GM12874 (cell line): ENCODE results near the gene DNMBP.
A peak's percentile ranks its signal among the peaks of the same experiment; 100 is the strongest.

Source experiments
- TF ChIP-seq, protein P1 (sequence below): IDR thresholded peaks from 2 replicates; pipeline ENCODE4 v1.5.1; 2011; ENCODE audit warnings: low read depth, mild to moderate bottlenecking, control low read depth, low read length, moderate library complexity; ENCODE audit not compliant: insufficient read depth

Gene DNMBP

DNA sequence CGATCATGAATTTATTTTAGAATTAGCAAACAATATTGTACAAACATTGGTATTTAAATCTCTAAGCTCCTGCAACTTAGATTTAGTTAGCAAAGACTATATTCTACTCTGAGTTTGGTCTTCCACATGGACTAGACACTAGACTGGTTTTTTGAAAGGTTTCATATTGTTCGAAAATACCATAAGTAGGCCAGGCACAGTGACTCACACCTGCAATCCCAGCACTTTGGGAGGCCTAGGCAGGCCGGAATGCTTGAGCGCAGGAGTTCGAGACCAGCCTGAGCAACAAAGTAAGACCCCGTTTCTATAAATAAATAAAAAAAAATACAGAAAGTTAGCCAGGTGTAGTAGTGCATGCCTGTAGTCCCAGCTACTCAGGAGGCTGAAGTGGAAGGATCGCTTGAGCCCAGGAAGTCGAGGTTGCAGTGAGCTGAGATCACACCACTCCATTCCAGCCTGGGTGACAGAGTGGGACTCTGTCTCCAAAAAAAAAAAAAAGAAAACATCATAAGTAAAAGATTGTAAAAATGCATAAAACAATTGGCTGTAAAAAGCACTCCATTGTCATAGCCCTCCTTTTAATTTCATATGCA is 154.2 kb downstream of the DNMBP start:
- TF ChIP-seq, protein P1, sequence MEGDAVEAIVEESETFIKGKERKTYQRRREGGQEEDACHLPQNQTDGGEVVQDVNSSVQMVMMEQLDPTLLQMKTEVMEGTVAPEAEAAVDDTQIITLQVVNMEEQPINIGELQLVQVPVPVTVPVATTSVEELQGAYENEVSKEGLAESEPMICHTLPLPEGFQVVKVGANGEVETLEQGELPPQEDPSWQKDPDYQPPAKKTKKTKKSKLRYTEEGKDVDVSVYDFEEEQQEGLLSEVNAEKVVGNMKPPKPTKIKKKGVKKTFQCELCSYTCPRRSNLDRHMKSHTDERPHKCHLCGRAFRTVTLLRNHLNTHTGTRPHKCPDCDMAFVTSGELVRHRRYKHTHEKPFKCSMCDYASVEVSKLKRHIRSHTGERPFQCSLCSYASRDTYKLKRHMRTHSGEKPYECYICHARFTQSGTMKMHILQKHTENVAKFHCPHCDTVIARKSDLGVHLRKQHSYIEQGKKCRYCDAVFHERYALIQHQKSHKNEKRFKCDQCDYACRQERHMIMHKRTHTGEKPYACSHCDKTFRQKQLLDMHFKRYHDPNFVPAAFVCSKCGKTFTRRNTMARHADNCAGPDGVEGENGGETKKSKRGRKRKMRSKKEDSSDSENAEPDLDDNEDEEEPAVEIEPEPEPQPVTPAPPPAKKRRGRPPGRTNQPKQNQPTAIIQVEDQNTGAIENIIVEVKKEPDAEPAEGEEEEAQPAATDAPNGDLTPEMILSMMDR, result no peak

DNA sequence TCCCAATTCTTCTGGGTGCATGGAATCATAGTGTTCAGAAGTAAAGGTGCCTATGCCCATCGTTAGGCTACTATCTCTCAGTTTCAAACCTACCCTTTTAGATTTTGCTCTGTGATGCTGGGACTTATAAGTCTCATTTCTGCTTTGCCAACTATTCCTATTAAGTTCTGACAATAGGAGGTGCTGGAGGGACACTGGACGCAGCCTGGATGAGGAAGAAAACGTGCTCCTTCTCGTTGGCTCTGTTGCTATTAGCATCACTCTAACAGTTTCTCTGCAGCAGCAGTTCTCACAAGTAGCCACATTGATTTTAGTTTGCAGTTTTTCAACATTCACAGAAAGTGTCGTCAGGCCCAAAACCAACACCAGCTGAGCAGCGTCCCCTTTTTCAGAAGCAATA is 154.9 kb downstream of the DNMBP start:
- TF ChIP-seq, protein P1, result 0 out of 2 replicates have a peak, but pooled peaks have one; percentile 4

DNA sequence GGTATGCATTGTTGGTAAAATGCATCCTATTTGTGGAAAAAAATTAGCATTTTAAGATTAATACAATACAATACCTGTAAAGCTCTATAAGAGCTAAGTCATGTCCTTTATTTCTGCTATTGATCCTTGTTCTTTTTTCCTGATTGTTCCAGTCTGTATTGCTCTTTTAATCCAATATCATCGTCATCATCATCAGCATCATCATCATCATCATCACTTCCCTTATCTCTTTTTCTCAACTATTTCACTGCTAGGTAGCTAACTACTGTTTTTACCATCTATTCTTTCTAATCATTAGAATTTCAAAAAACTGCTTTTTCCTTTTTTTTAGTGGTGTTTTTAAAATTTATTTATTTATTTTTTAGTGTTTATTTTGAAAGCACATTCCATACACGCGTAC is 156.1 kb downstream of the DNMBP start:
- TF ChIP-seq, protein P1, result no peak

DNA sequence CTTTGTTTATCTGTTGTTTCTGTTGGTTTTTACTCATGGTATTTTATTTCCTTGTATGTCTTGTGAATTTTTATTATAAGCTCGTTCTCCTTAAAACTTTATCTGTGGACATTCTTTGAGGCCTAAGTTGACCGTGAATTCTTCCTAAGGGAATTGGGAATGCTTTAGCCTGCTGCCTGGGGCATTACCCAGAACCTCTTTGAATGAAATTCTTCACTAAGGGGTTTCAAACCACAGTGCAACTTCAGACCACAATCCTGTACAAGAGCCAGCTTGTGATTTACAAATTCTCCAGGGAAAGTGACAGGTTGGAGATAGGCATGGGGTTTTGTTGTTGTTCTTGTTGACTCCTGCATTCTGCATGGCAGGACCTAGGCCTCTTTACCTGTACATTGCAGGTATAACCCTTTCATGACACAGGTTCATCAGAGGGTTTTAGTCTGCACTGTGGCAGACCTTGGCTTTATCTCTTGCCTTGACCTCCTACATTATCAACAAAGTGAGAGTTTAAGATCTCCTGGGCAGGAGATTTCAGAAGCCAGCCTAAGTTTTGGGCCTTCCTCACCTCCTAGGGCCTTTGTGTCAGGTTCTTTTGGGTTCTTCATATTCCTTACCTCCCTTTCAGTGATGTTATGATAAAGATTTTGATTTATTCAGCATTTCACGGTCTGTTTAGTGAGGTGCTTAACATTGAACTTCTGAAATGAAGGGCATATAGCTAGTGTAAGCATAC is 157.1 kb downstream of the DNMBP start:
- TF ChIP-seq, protein P1, result no peak

DNA sequence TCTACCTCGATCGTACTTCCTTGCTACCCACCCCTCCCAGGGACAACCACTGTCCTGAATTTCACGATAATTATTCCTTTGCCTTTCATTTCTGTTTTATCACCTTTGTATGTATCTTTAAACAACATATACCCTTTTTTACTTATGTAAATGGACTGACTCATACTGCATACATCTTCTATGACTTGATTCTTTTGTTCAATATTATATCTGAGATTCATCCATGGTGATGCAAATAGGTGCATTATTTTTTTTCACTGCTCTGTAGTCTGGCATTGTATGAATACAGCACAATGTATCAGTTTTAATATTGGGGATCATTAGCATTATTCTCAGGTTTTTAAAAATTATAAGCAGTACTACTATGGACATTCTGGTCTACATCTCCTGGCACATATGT is 157.9 kb downstream of the DNMBP start:
- TF ChIP-seq, protein P1, result no peak

DNA sequence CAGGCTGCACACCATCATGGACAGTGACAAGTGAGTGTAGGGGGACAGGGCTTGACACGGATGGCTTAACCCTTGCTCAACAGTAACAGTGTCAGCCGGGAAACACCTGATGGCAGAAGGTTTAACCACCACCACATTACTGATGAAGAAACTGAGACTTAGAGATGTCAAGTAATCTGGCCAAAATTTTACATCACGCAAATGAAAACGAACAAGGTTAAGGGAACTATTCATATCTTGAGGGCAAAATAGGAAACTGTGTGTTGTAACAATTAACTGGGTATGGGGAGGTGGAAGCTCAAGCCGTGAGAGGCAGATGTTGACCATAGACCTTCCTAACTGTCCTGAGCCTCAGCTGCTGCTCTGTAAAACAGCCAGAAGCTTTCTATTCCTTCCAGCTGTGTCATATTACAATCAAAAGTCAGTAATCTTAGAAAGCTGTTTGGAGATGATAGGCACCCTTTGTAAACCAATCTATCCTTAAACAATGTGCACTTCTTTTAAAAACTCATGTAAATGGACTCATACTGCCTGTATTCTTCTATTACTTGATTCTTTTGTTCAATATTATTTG is 158.9 kb downstream of the DNMBP start:
- TF ChIP-seq, protein P1, result no peak

DNA sequence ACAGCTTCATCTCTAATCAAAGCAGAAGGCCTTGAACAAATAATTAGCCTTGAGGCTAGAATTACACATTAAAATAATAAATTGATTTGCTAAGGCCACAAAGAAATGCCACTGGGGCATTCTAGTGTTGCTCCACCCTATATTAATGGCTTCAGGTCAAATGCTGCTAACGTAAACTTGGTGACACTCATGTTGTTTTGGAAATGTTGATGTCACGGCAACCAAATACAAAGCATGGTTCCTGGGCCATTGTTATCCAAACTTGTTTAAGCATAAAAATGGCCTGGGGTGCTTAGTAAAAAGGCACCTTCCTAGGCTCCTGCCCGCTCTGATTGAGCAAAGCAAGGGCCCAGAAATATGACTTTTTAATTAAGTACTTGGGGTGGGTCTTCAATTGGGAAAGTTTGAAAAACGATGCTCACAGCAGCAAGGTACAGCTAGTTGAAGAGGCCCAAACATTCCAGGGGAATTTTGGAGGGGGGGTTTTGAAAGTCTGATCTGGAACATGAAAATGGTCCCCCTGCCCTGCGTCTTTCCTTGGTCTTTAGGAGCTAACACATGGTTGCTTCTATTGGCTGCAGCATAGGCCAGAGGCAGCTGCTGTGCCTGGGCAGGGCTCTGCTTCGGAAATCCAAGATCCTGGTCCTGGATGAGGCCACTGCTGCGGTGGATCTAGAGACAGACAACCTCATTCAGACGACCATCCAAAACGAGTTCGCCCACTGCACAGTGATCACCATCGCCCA is 159.6 kb downstream of the DNMBP start:
- TF ChIP-seq, protein P1, result no peak
